Measurements from ENCODE around the gene EPG5.

DNA sequence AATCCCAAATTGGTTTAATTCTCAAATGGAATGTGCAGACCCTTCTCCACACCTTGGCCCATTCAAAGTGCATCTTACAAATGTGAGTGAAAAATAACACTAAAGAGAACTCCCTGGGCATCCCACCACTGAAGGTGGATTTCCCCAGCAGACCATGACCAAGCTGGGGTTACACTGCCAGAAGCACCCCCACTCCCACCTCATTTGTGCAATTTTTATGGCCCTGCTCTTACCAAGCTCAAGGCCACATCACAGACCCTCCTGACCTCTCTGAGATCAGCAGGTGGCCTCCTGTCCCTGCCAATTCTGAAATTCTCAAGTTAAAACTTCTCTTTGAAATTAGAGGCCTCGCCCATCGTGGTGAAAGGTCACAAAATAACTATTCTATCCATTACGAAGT is 120.0 kb downstream of the EPG5 start:
- TF ChIP-seq, protein P1, sequence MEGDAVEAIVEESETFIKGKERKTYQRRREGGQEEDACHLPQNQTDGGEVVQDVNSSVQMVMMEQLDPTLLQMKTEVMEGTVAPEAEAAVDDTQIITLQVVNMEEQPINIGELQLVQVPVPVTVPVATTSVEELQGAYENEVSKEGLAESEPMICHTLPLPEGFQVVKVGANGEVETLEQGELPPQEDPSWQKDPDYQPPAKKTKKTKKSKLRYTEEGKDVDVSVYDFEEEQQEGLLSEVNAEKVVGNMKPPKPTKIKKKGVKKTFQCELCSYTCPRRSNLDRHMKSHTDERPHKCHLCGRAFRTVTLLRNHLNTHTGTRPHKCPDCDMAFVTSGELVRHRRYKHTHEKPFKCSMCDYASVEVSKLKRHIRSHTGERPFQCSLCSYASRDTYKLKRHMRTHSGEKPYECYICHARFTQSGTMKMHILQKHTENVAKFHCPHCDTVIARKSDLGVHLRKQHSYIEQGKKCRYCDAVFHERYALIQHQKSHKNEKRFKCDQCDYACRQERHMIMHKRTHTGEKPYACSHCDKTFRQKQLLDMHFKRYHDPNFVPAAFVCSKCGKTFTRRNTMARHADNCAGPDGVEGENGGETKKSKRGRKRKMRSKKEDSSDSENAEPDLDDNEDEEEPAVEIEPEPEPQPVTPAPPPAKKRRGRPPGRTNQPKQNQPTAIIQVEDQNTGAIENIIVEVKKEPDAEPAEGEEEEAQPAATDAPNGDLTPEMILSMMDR (IDR thresholded peaks at IDR 0.05 in 4 of 5, conservative IDR thresholded peaks at IDR 0.05 in 1 of 5): no peak
- no peak for TF ChIP-seq POLR2A (IDR thresholded peaks at IDR 0.05)
